Spinal cord (tissue), 10 donors: ENCODE measurements around the gene AKAIN1. TPM values are rescaled to one million over a fixed set of nuclear protein-coding genes. Genes with fewer than 3 reads are reported as not detected.
A peak's percentile ranks its signal among the peaks of the same experiment; 100 is the strongest.

ENCODE experiments used
- DNase-seq, 6 donors: peaks; one replicate each; pipeline versions ENCODE4 v3.0.0 to v3.0.0-alpha.2; 2013 to 2015; ENCODE audit warnings: low spot score in 6 of 6, low read depth in 4 of 6
- H3K27ac ChIP-seq: one replicate; pipeline ENCODE4 v1.5.1; 2013; ENCODE audit warnings: low read depth, low read length, control low read depth
- H3K27me3 ChIP-seq: one replicate; pipeline ENCODE4 v1.6.1; 2013; ENCODE audit warnings: low read length; ENCODE audit not compliant: control insufficient read depth, insufficient read depth
- H3K36me3 ChIP-seq: one replicate; pipeline ENCODE4 v1.6.1; 2013; ENCODE audit warnings: low read length; ENCODE audit not compliant: control insufficient read depth, insufficient read depth
- H3K4me1 ChIP-seq: one replicate; pipeline ENCODE4 v1.6.1; 2013; ENCODE audit warnings: low read length; ENCODE audit not compliant: control insufficient read depth, insufficient read depth
- H3K4me3 ChIP-seq: one replicate; pipeline ENCODE4 v1.5.1; 2013; ENCODE audit warnings: low read depth, low read length, control low read depth
- H3K9me3 ChIP-seq: one replicate; pipeline ENCODE4 v1.6.1; 2013; ENCODE audit warnings: low read length; ENCODE audit not compliant: control insufficient read depth, insufficient read depth
- WGBS: methylation state at CpG from one replicate; pipeline ENCODE4 v1.1.5; 2013; ENCODE audit warnings: missing lambda C conversion rate; ENCODE audit not compliant: insufficient coverage; 5-methylcytosine and 5-hydroxymethylcytosine counted together
- polyA plus RNA-seq, 2 donors: library from polyadenylated mRNA; unstranded; fragments of 120-200 nt; gene quantifications; one replicate each; pipeline ENCODE4 v1.2.1, GENCODE V29; 2013; ENCODE audit not compliant: insufficient read length in 2 of 2
- total RNA-seq, 2 donors: library from RNA; depleted of rRNA in 1 of 2; stranded (reverse); fragments of 120-200 nt in 1 of 2; fragments of >200 nt in 1 of 2; gene quantifications; one replicate each; pipeline versions ENCODE4 v1.2.3 to v1.2.4, GENCODE V29; 2013 to 2014
- donor health status: healthy.

AKAIN1 gene
- total and polyA plus RNA-seq, 4 donors: 0.77 to 2.8 (median 2.0) TPM

GRCh38 chr18:5146093-5146492, 51.0 kb downstream of the AKAIN1 start:
- H3K9me3 ChIP-seq: no peaks in the 10 kb centered on the region
- no peaks in the 10 kb centered on the region for H3K4me1 ChIP-seq
- 59% methylated on average over 3 of the region's 4 CpGs for WGBS
- no peaks in the 10 kb centered on the region for H3K36me3 ChIP-seq
- no peak overlapping the region for H3K4me3 ChIP-seq
- no peak for DNase-seq
- no peaks in the 10 kb centered on the region for H3K27me3 ChIP-seq
- H3K27ac ChIP-seq: no peak overlapping the region

- Histone ChIP-seq H3K4me1 (no peaks in the 10 kb centered on the region), H3K27ac (no peak overlapping the region), H3K27me3 (no peaks in the 10 kb centered on the region), H3K4me3 (no peak overlapping the region), H3K36me3 (no peaks in the 10 kb centered on the region), H3K9me3 (no peaks in the 10 kb centered on the region)
- peak in 2 of 6 donors; percentile 14 to 85 for DNase-seq
- WGBS: 85% methylated on average over 8 of the region's 10 CpGs
These were observed 51.8 kb downstream of the AKAIN1 start for GRCh38 chr18:5145168-5145825.

- no peaks in the 10 kb centered on the region for H3K9me3 ChIP-seq
- DNase-seq: no peak
- WGBS: no CpG with 5 or more reads among the region's 1 CpG
- no peak overlapping the region for H3K4me3 ChIP-seq
- no peaks in the 10 kb centered on the region for H3K27me3 ChIP-seq
- no peak overlapping the region for H3K27ac ChIP-seq
- no peaks in the 10 kb centered on the region for H3K36me3 ChIP-seq
- no peaks in the 10 kb centered on the region for H3K4me1 ChIP-seq
These were observed 52.4 kb downstream of the AKAIN1 start for GRCh38 chr18:5144629-5145028.

GRCh38 chr18:5142859-5143258, 54.2 kb downstream of the AKAIN1 start:
- DNase-seq: no peak
- WGBS: no CpG with 5 or more reads among the region's 2 CpGs
- Histone ChIP-seq H3K27ac (no peak overlapping the region), H3K36me3 (no peaks in the 10 kb centered on the region), H3K4me3 (no peak overlapping the region), H3K27me3 (no peaks in the 10 kb centered on the region), H3K4me1 (no peaks in the 10 kb centered on the region), H3K9me3 (no peaks in the 10 kb centered on the region)

- no peak for DNase-seq
- 100% methylated on average over 2 of the region's 4 CpGs for WGBS
- H3K4me1 ChIP-seq: no peaks in the 10 kb centered on the region
- no peak overlapping the region for H3K27ac ChIP-seq
- H3K27me3 ChIP-seq: no peaks in the 10 kb centered on the region
- H3K36me3 ChIP-seq: no peaks in the 10 kb centered on the region
- no peaks in the 10 kb centered on the region for H3K9me3 ChIP-seq
- H3K4me3 ChIP-seq: no peak overlapping the region
These were observed 54.9 kb downstream of the AKAIN1 start for GRCh38 chr18:5142131-5142530.

- Histone ChIP-seq H3K9me3 (no peaks in the 10 kb centered on the region), H3K4me3 (no peak overlapping the region), H3K27ac (no peak overlapping the region), H3K36me3 (no peaks in the 10 kb centered on the region), H3K27me3 (no peaks in the 10 kb centered on the region), H3K4me1 (no peaks in the 10 kb centered on the region)
- no peak for DNase-seq
- WGBS: 90% methylated on average over 1 of the region's 2 CpGs
These were observed 59.8 kb downstream of the AKAIN1 start for GRCh38 chr18:5137261-5137660.

GRCh38 chr18:5132987-5133386, 64.1 kb downstream of the AKAIN1 start:
- no peaks in the 10 kb centered on the region for H3K27me3 ChIP-seq
- no peaks in the 10 kb centered on the region for H3K4me1 ChIP-seq
- no peaks in the 10 kb centered on the region for H3K9me3 ChIP-seq
- H3K36me3 ChIP-seq: no peaks in the 10 kb centered on the region
- 90% methylated on average over 15 of the region's 20 CpGs for WGBS
- H3K27ac ChIP-seq: no peak overlapping the region
- no peak overlapping the region for H3K4me3 ChIP-seq
- DNase-seq: no peak

- no peaks in the 10 kb centered on the region for H3K4me1 ChIP-seq
- no peaks in the 10 kb centered on the region for H3K9me3 ChIP-seq
- H3K27ac ChIP-seq: no peak overlapping the region
- H3K36me3 ChIP-seq: no peaks in the 10 kb centered on the region
- no peak overlapping the region for H3K4me3 ChIP-seq
- no peak for DNase-seq
- 77% methylated on average over 2 of the region's 2 CpGs for WGBS
- H3K27me3 ChIP-seq: no peaks in the 10 kb centered on the region
These were observed 74.8 kb downstream of the AKAIN1 start for GRCh38 chr18:5122272-5122671.

- no peak for DNase-seq
- H3K4me1 ChIP-seq: no peaks in the 10 kb centered on the region
- H3K27me3 ChIP-seq: no peaks in the 10 kb centered on the region
These were observed 86.8 kb downstream of the AKAIN1 start for GRCh38 chr18:5110266-5110665.

GRCh38 chr18:5107988-5108387, 89.1 kb downstream of the AKAIN1 start:
- no peak for DNase-seq
- no peak overlapping the region for H3K27ac ChIP-seq
- H3K4me3 ChIP-seq: no peak overlapping the region
- no peaks in the 10 kb centered on the region for H3K36me3 ChIP-seq
- H3K4me1 ChIP-seq: no peaks in the 10 kb centered on the region
- no CpG with 5 or more reads among the region's 2 CpGs for WGBS
- H3K27me3 ChIP-seq: no peaks in the 10 kb centered on the region
- no peaks in the 10 kb centered on the region for H3K9me3 ChIP-seq

More at GRCh38 chr18:5110266-5110665, 86.8 kb downstream of the AKAIN1 start:
- H3K4me3 ChIP-seq: no peak overlapping the region
- H3K36me3 ChIP-seq: no peaks in the 10 kb centered on the region
- H3K9me3 ChIP-seq: no peaks in the 10 kb centered on the region
- H3K27ac ChIP-seq: no peak overlapping the region
